ENCODE results near the gene SNTB2.
A peak's percentile ranks its signal among the peaks of the same experiment; 100 is the strongest.

Gene SNTB2

DNA sequence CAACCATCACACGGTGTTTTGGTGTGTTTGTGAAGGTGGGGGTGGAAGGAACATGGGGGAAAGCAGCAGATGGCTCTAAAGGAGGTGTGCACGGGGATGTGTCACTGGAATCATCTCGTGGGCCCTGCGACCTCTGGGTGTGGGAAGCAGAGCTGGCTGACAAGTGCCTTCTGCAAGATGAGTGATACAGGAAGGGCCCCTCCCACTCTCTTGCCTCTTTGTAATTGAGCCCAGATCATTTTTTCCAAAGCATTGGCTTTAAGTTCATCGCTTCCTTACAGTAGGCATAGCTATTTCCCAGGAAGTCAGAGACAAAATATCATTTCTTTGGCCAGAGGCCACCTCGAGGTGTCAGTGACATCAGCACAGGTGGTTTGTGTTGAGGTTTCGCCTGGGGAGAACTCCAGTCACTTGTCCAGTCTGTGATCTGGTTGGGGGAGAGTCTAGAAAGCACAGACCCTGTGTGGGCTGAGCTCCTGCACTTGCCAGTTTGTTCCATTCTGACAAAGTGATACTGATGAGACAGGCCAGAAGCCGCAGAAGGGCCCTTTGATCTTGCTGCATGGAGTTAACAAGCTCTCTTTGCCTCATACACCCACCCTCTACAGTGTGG, 20.6 kb upstream of the SNTB2 start:
- 69% methylated on average over 8 of the region's 8 CpGs for WGBS
- H3K27me3 ChIP-seq (ENCODE audit: control insufficient read depth in 1 of 2, insufficient read depth in 1 of 2, low read length in 2 of 2) = no peaks in the 10 kb centered on the region

DNA sequence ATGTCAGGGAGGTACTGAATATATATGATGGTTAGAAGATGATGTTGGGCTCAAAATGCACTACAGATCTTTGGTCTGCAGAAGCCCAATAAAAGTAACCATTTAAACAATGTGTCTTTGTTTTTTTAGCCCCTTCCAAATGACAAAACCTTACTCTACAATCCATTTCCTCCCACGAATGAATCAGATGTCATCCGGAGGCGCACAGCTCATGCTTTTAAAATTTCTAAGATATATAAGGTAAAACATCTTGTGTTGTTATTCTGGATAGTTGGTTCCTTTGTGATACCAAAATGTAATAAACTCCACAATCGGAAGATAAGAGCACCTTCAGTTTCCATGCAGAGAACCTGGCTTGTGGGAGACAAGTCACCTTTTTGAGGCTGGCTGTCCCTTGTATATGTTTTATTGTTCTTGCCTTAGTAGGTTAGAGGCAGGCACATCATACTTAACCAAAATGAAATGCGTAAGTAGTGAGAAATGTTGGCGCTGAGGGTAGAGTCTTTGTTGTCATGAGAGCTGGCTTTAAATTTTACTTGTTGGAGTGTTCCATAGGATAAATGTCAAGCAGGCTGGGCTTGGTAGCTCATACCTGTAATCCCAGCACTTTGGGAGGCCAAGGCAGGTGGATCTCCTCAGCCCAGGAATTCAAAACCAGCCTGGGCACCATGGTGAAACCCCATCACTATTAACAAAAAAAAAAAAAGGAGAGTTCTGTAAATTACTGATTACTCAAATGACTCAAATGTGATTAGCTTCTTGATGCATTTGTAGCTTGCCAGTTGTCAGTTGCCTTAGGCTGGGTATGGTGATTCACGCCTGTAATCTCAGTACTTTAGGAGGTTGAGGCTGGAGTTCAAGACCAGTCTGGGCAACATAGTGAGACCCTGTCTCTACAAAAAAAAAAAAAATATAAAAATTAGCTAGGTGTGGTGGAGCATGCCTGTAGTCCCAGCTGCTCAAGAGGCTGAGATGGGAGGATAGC, 19.7 kb upstream of the SNTB2 start:
- H3K4ac ChIP-seq (ENCODE audit: low read depth in 1 of 2, low read length in 2 of 2) = no peak overlapping the region
- DNase-seq = no peak
- H3K4me3 ChIP-seq (ENCODE audit: insufficient read depth in 1 of 2, low read depth in 1 of 2, low read length in 2 of 2) = no peak overlapping the region
- H3K4me2 ChIP-seq (ENCODE audit: low read length, poor library complexity, severe bottlenecking) = no peak overlapping the region
- no peak overlapping the region for H2BK15ac ChIP-seq (ENCODE audit: low read depth, poor library complexity, severe bottlenecking)
- WGBS = 91% methylated on average over 4 of the region's 7 CpGs
- no peak overlapping the region for H3K23ac ChIP-seq (ENCODE audit: low read length in 2 of 2)
- H3K27me3 ChIP-seq (ENCODE audit: control insufficient read depth in 1 of 2, insufficient read depth in 1 of 2, low read length in 2 of 2) = no peaks in the 10 kb centered on the region
- no peak overlapping the region for H2BK120ac ChIP-seq (ENCODE audit: low read depth, low read length)
- no peak overlapping the region for H3K18ac ChIP-seq (ENCODE audit: low read depth in 1 of 2, low read length in 2 of 2)
- no peak overlapping the region for H3K27ac ChIP-seq (ENCODE audit: low read length, poor library complexity, severe bottlenecking)
- no peaks in the 10 kb centered on the region for H3K9me3 ChIP-seq (ENCODE audit: control insufficient read depth, low read length)
- H2AFZ ChIP-seq (ENCODE audit: low read depth, low read length) = no peak overlapping the region
- no peak overlapping the region for H4K91ac ChIP-seq (ENCODE audit: low read length)
- H3K79me1 ChIP-seq (replicated peaks; ENCODE audit: low read length, poor library complexity, severe bottlenecking) = peaks cover 11% of the 10 kb centered on the region
- no peak overlapping the region for H4K8ac ChIP-seq (ENCODE audit: low read length)
- H2AK5ac ChIP-seq (ENCODE audit: low read length, severe bottlenecking) = no peak overlapping the region
- peaks cover 7% of the 10 kb centered on the region for H3K4me1 ChIP-seq (ENCODE audit: control insufficient read depth, insufficient read depth, low read depth, low read length)
- H3K9ac ChIP-seq (ENCODE audit: low read length) = peak overlapping the region; percentile 4
- H3K36me3 ChIP-seq (ENCODE audit: control insufficient read depth in 1 of 2, insufficient read depth in 2 of 2, low read depth in 1 of 2, low read length in 2 of 2) = peaks cover 30 to 71% of the 10 kb centered on the region in 2 experiments
- no peak overlapping the region for H2BK5ac ChIP-seq (ENCODE audit: low read depth, low read length, poor library complexity, severe bottlenecking)
- no peak overlapping the region for H3K14ac ChIP-seq (ENCODE audit: low read length in 2 of 2)
- H2BK12ac ChIP-seq (ENCODE audit: low read length in 2 of 2) = no peak overlapping the region

More for the DNA sequence above, 20.6 kb upstream of the SNTB2 start:
- Histone ChIP-seq H4K8ac (ENCODE audit: low read length) (no peak overlapping the region), H3K4ac (ENCODE audit: low read depth in 1 of 2, low read length in 2 of 2) (no peak overlapping the region), H3K9me3 (ENCODE audit: control insufficient read depth, low read length) (no peaks in the 10 kb centered on the region), H2BK12ac (ENCODE audit: low read length in 2 of 2) (no peak overlapping the region), H3K9ac (ENCODE audit: low read length) (peak overlapping the region; percentile 4), H3K23ac (ENCODE audit: low read length in 2 of 2) (no peak overlapping the region), H3K4me2 (ENCODE audit: low read length, poor library complexity, severe bottlenecking) (no peak overlapping the region), H2AFZ (ENCODE audit: low read depth, low read length) (no peak overlapping the region), H4K91ac (ENCODE audit: low read length) (no peak overlapping the region), H2BK15ac (ENCODE audit: low read depth, poor library complexity, severe bottlenecking) (no peak overlapping the region), H3K36me3 (ENCODE audit: control insufficient read depth in 1 of 2, insufficient read depth in 2 of 2, low read depth in 1 of 2, low read length in 2 of 2) (peaks cover 37 to 76% of the 10 kb centered on the region in 2 experiments), H3K14ac (ENCODE audit: low read length in 2 of 2) (no peak overlapping the region), H2BK5ac (ENCODE audit: low read depth, low read length, poor library complexity, severe bottlenecking) (no peak overlapping the region), H3K18ac (ENCODE audit: low read depth in 1 of 2, low read length in 2 of 2) (no peak overlapping the region), H3K4me1 (ENCODE audit: control insufficient read depth, insufficient read depth, low read depth, low read length) (peaks cover 6% of the 10 kb centered on the region), H2AK5ac (ENCODE audit: low read length, severe bottlenecking) (no peak overlapping the region), H3K27ac (ENCODE audit: low read length, poor library complexity, severe bottlenecking) (peak overlapping the region; percentile 0), H3K79me1 (replicated peaks; ENCODE audit: low read length, poor library complexity, severe bottlenecking) (peaks cover 13% of the 10 kb centered on the region), H2BK120ac (ENCODE audit: low read depth, low read length) (no peak overlapping the region), H3K4me3 (ENCODE audit: insufficient read depth in 1 of 2, low read depth in 1 of 2, low read length in 2 of 2) (no peak overlapping the region)
- DNase-seq = no peak

DNA sequence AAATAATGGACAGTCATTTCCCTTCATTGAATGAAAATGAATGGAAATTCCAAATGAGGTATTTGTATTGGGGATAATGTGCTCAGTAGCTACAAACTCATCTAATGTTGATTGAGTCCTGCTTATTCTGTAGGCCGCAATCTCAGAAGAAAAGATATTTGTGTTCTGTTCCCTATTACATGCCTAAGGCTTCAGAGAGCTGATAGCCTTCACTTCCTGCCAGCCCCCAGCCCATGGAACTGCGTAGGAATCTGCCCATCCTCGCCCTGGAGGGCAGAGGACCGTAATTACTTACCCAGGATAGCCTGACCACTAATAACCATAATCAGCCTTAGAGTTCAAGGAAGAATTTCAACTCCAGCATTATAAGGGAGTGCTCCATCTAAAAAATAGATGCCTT, 17.9 kb upstream of the SNTB2 start:
- Histone ChIP-seq H2BK15ac (ENCODE audit: low read depth, poor library complexity, severe bottlenecking) (no peak overlapping the region), H3K14ac (ENCODE audit: low read length in 2 of 2) (no peak overlapping the region), H3K79me1 (replicated peaks; ENCODE audit: low read length, poor library complexity, severe bottlenecking) (peaks cover 8% of the 10 kb centered on the region), H3K4me1 (ENCODE audit: control insufficient read depth, insufficient read depth, low read depth, low read length) (peaks cover 10% of the 10 kb centered on the region), H3K18ac (ENCODE audit: low read depth in 1 of 2, low read length in 2 of 2) (no peak overlapping the region), H2BK120ac (ENCODE audit: low read depth, low read length) (no peak overlapping the region), H4K91ac (ENCODE audit: low read length) (no peak overlapping the region), H2BK12ac (ENCODE audit: low read length in 2 of 2) (no peak overlapping the region), H3K27ac (ENCODE audit: low read length, poor library complexity, severe bottlenecking) (no peak overlapping the region), H2BK5ac (ENCODE audit: low read depth, low read length, poor library complexity, severe bottlenecking) (no peak overlapping the region), H4K8ac (ENCODE audit: low read length) (no peak overlapping the region), H3K23ac (ENCODE audit: low read length in 2 of 2) (no peak overlapping the region), H3K27me3 (ENCODE audit: control insufficient read depth in 1 of 2, insufficient read depth in 1 of 2, low read length in 2 of 2) (no peaks in the 10 kb centered on the region), H3K9ac (ENCODE audit: low read length) (no peak overlapping the region), H3K4me2 (ENCODE audit: low read length, poor library complexity, severe bottlenecking) (no peak overlapping the region), H3K36me3 (ENCODE audit: control insufficient read depth in 1 of 2, insufficient read depth in 2 of 2, low read depth in 1 of 2, low read length in 2 of 2) (peaks cover 26 to 60% of the 10 kb centered on the region in 2 experiments), H3K4me3 (ENCODE audit: insufficient read depth in 1 of 2, low read depth in 1 of 2, low read length in 2 of 2) (no peak overlapping the region), H3K9me3 (ENCODE audit: control insufficient read depth, low read length) (no peaks in the 10 kb centered on the region), H2AK5ac (ENCODE audit: low read length, severe bottlenecking) (no peak overlapping the region), H2AFZ (ENCODE audit: low read depth, low read length) (no peak overlapping the region), H3K4ac (ENCODE audit: low read depth in 1 of 2, low read length in 2 of 2) (no peak overlapping the region)
- no peak for DNase-seq
- 97% methylated on average over 4 of the region's 4 CpGs for WGBS

DNA sequence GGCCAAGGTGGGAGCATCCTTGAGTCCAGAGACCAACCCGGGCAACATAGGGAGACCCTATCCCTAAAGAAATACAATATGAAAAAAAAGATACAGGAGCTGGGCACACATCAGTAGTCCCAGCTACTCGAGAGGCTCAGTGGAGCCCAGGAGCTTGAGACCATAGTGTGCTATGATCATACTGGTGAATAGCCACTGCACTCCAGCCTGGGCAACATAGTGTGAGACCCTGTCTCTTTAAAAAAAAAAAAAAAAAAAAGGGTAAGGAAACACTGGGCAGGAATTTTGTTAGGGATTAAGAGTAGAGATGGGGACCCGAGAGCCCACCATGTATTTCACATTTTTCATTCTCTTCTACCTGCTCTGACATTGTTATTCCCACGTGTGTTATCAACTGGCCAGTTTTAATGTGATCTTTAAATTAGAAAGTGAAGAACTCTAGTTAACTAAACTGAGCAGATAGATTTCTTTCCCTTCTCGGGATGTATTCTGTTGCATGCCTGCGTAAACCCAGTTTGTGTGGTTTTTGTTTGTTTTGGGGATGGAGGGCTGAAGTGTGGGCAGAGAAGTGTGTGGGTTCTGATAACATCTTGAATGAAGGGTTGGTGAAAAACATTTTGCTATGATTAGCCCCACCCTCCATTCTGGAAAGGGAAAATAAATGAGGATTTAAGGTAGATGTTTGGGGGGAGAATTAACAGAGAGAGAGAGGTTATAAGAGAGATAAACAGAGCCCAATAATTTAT, 17.2 kb upstream of the SNTB2 start:
- Histone ChIP-seq H2AFZ (ENCODE audit: low read depth, low read length) (no peak overlapping the region), H3K4ac (ENCODE audit: low read depth in 1 of 2, low read length in 2 of 2) (no peak overlapping the region), H3K4me1 (ENCODE audit: control insufficient read depth, insufficient read depth, low read depth, low read length) (peaks cover 10% of the 10 kb centered on the region), H2BK120ac (ENCODE audit: low read depth, low read length) (no peak overlapping the region), H4K8ac (ENCODE audit: low read length) (no peak overlapping the region), H3K14ac (ENCODE audit: low read length in 2 of 2) (no peak overlapping the region), H2BK15ac (ENCODE audit: low read depth, poor library complexity, severe bottlenecking) (no peak overlapping the region), H2AK5ac (ENCODE audit: low read length, severe bottlenecking) (no peak overlapping the region), H3K23ac (ENCODE audit: low read length in 2 of 2) (no peak overlapping the region), H3K9me3 (ENCODE audit: control insufficient read depth, low read length) (no peaks in the 10 kb centered on the region), H3K4me3 (ENCODE audit: insufficient read depth in 1 of 2, low read depth in 1 of 2, low read length in 2 of 2) (no peak overlapping the region), H3K36me3 (ENCODE audit: control insufficient read depth in 1 of 2, insufficient read depth in 2 of 2, low read depth in 1 of 2, low read length in 2 of 2) (peaks cover 32 to 54% of the 10 kb centered on the region in 2 experiments), H3K4me2 (ENCODE audit: low read length, poor library complexity, severe bottlenecking) (no peak overlapping the region), H2BK12ac (ENCODE audit: low read length in 2 of 2) (no peak overlapping the region), H3K79me1 (replicated peaks; ENCODE audit: low read length, poor library complexity, severe bottlenecking) (peaks cover 8% of the 10 kb centered on the region), H4K91ac (ENCODE audit: low read length) (no peak overlapping the region), H3K27ac (ENCODE audit: low read length, poor library complexity, severe bottlenecking) (no peak overlapping the region), H3K18ac (ENCODE audit: low read depth in 1 of 2, low read length in 2 of 2) (no peak overlapping the region), H3K27me3 (ENCODE audit: control insufficient read depth in 1 of 2, insufficient read depth in 1 of 2, low read length in 2 of 2) (no peaks in the 10 kb centered on the region), H3K9ac (ENCODE audit: low read length) (no peak overlapping the region), H2BK5ac (ENCODE audit: low read depth, low read length, poor library complexity, severe bottlenecking) (no peak overlapping the region)
- 97% methylated on average over 5 of the region's 6 CpGs for WGBS
- no peak for DNase-seq
